LNCAP (cell line): ENCODE results near the gene CACNG4.

ENCODE experiments used
- CTCF ChIP-seq: fragments of 450-650 bp; IDR thresholded peaks from 2 replicates; pipeline ENCODE4 v1.5.1; 2017; ENCODE audit warnings: mild to moderate bottlenecking

CACNG4 gene

GRCh38 chr17:66963909-66964771 lies at the start of gene CACNG4:
TSS of gene CACNG4 (plus strand) at chr17:66964707. CDS start at chr17:66964912, 205 bp downstream.
- no peak for TF ChIP-seq CTCF

- TF ChIP-seq CTCF: peak; percentile 39; the same call in 1 of the 2 replicates
These were observed 49.3 kb upstream of the CACNG4 start for GRCh38 chr17:66915204-66915611.

- TF ChIP-seq CTCF: no peak
These were observed 48.7 kb upstream of the CACNG4 start for GRCh38 chr17:66915792-66916191.

- no peak for TF ChIP-seq CTCF
These were observed 47.6 kb upstream of the CACNG4 start for GRCh38 chr17:66916946-66917345.

- TF ChIP-seq CTCF: no peak
These were observed 45.6 kb upstream of the CACNG4 start for GRCh38 chr17:66918896-66919295.

GRCh38 chr17:66920435-66920834 lies 44.1 kb upstream of the CACNG4 start:
- TF ChIP-seq CTCF: no peak

GRCh38 chr17:66920950-66921349 lies 43.6 kb upstream of the CACNG4 start:
- TF ChIP-seq CTCF: no peak
